Measurements from ENCODE around the gene UBR3.

Gene UBR3

GRCh38 chr2:170044751-170045478 lies 217.7 kb downstream of the UBR3 start:
- no peak overlapping the region for H3K27ac Mint-ChIP-seq
- H3K4me1 Mint-ChIP-seq = no peaks in the 10 kb centered on the region

GRCh38 chr2:170047331-170048065 lies 220.2 kb downstream of the UBR3 start:
- Mint-ChIP-seq H3K27ac (no peak overlapping the region), H3K9me3 (no peaks in the 10 kb centered on the region), H3K4me1 (no peaks in the 10 kb centered on the region), H3K36me3 (peaks cover 3% of the 10 kb centered on the region), H3K4me3 (no peak overlapping the region)
- ATAC-seq (no peak), DNase-seq (ENCODE audit: low spot score in 2 of 2) (no peak)

More at GRCh38 chr2:170044751-170045478, 217.7 kb downstream of the UBR3 start:
- H3K4me3 Mint-ChIP-seq = no peak overlapping the region
- H3K36me3 Mint-ChIP-seq = peaks cover 18% of the 10 kb centered on the region
- no peaks in the 10 kb centered on the region for H3K9me3 Mint-ChIP-seq
- no peak for ATAC-seq
- no peak for DNase-seq (ENCODE audit: low spot score in 2 of 2)

- ATAC-seq (no peak), DNase-seq (ENCODE audit: low spot score in 2 of 2) (no peak)
- Mint-ChIP-seq H3K4me1 (no peaks in the 10 kb centered on the region), H3K36me3 (peaks cover 18% of the 10 kb centered on the region), H3K27ac (no peak overlapping the region), H3K4me3 (no peak overlapping the region), H3K9me3 (no peaks in the 10 kb centered on the region)
Measured at GRCh38 chr2:170052151-170052550, 224.9 kb downstream of the UBR3 start.

- Mint-ChIP-seq H3K4me1 (no peaks in the 10 kb centered on the region), H3K9me3 (no peaks in the 10 kb centered on the region), H3K4me3 (no peak overlapping the region), H3K36me3 (peaks cover 25% of the 10 kb centered on the region), H3K27ac (no peak overlapping the region)
- ATAC-seq = no peak
- DNase-seq (ENCODE audit: low spot score in 2 of 2) = no peak
Measured at GRCh38 chr2:170054997-170055396, 227.7 kb downstream of the UBR3 start.

- no peaks in the 10 kb centered on the region for H3K4me1 Mint-ChIP-seq
- ATAC-seq (no peak), DNase-seq (ENCODE audit: low spot score in 2 of 2) (no peak)
- H3K4me3 Mint-ChIP-seq = no peak overlapping the region
- H3K27ac Mint-ChIP-seq = no peak overlapping the region
- no peaks in the 10 kb centered on the region for H3K9me3 Mint-ChIP-seq
- peaks cover 37% of the 10 kb centered on the region for H3K36me3 Mint-ChIP-seq
Measured at GRCh38 chr2:170056900-170057299, 229.6 kb downstream of the UBR3 start.

- no peak overlapping the region for H3K4me3 Mint-ChIP-seq
- H3K36me3 Mint-ChIP-seq = peaks cover 65% of the 10 kb centered on the region
- H3K27ac Mint-ChIP-seq = no peak overlapping the region
- no peak for DNase-seq (ENCODE audit: low spot score in 2 of 2)
- H3K4me1 Mint-ChIP-seq = no peaks in the 10 kb centered on the region
- no peaks in the 10 kb centered on the region for H3K9me3 Mint-ChIP-seq
- no peak for ATAC-seq
Measured at GRCh38 chr2:170063456-170064235, 236.4 kb downstream of the UBR3 start.

GRCh38 chr2:170070778-170071177 lies 243.5 kb downstream of the UBR3 start:
- DNase-seq (ENCODE audit: low spot score in 2 of 2) (no peak), ATAC-seq (no peak)
- no peaks in the 10 kb centered on the region for H3K4me1 Mint-ChIP-seq
- no peak overlapping the region for H3K4me3 Mint-ChIP-seq
- H3K27ac Mint-ChIP-seq = no peak overlapping the region
- H3K9me3 Mint-ChIP-seq = peaks cover 7% of the 10 kb centered on the region
- peaks cover 49% of the 10 kb centered on the region for H3K36me3 Mint-ChIP-seq

GRCh38 chr2:170073288-170073687 lies 246.0 kb downstream of the UBR3 start:
- Mint-ChIP-seq H3K36me3 (peaks cover 24% of the 10 kb centered on the region), H3K27ac (no peak overlapping the region), H3K4me3 (no peak overlapping the region), H3K9me3 (peaks cover 7% of the 10 kb centered on the region), H3K4me1 (no peaks in the 10 kb centered on the region)
- ATAC-seq (no peak), DNase-seq (ENCODE audit: low spot score in 2 of 2) (no peak)

- no peak overlapping the region for H3K27ac Mint-ChIP-seq
- no peaks in the 10 kb centered on the region for H3K9me3 Mint-ChIP-seq
- H3K4me1 Mint-ChIP-seq = no peaks in the 10 kb centered on the region
Measured at GRCh38 chr2:170076189-170076588, 248.9 kb downstream of the UBR3 start.

GRCh38 chr2:170077830-170078569 lies 250.7 kb downstream of the UBR3 start:
- no peaks in the 10 kb centered on the region for H3K9me3 Mint-ChIP-seq

More at GRCh38 chr2:170076189-170076588, 248.9 kb downstream of the UBR3 start:
- no peak for ATAC-seq
- H3K36me3 Mint-ChIP-seq = peaks cover 32% of the 10 kb centered on the region
- DNase-seq (ENCODE audit: low spot score in 2 of 2) = no peak
- H3K4me3 Mint-ChIP-seq = no peak overlapping the region

GRCh38 chr2:170084820-170085491 lies 257.7 kb downstream of the UBR3 start:
- Mint-ChIP-seq H3K27ac (no peak overlapping the region), H3K9me3 (no peaks in the 10 kb centered on the region), H3K4me1 (no peaks in the 10 kb centered on the region), H3K36me3 (peaks cover 23% of the 10 kb centered on the region), H3K4me3 (no peak overlapping the region)
- ATAC-seq (peak; percentile 56), DNase-seq (ENCODE audit: low spot score in 2 of 2) (no peak)

More at GRCh38 chr2:170077830-170078569, 250.7 kb downstream of the UBR3 start:
- Mint-ChIP-seq H3K4me3 (no peak overlapping the region), H3K4me1 (no peaks in the 10 kb centered on the region), H3K27ac (no peak overlapping the region), H3K36me3 (peaks cover 49% of the 10 kb centered on the region)
- ATAC-seq (no peak), DNase-seq (ENCODE audit: low spot score in 2 of 2) (no peak)

- no peaks in the 10 kb centered on the region for H3K4me1 Mint-ChIP-seq
- no peak overlapping the region for H3K4me3 Mint-ChIP-seq
- H3K36me3 Mint-ChIP-seq = peaks cover 16% of the 10 kb centered on the region
- H3K9me3 Mint-ChIP-seq = peaks cover 4% of the 10 kb centered on the region
- H3K27ac Mint-ChIP-seq = no peak overlapping the region
- DNase-seq (ENCODE audit: low spot score in 2 of 2) (no peak), ATAC-seq (no peak)
Measured at GRCh38 chr2:170086117-170086688, 258.9 kb downstream of the UBR3 start.

- no peak for DNase-seq (ENCODE audit: low spot score in 2 of 2)
- Mint-ChIP-seq H3K36me3 (peaks cover 9% of the 10 kb centered on the region), H3K9me3 (peaks cover 4% of the 10 kb centered on the region), H3K27ac (no peak overlapping the region), H3K4me3 (no peak overlapping the region), H3K4me1 (no peaks in the 10 kb centered on the region)
- ATAC-seq = no peak
Measured at GRCh38 chr2:170086751-170087412, 259.6 kb downstream of the UBR3 start.

- peaks cover 4% of the 10 kb centered on the region for H3K9me3 Mint-ChIP-seq
- no peaks in the 10 kb centered on the region for H3K4me1 Mint-ChIP-seq
- H3K27ac Mint-ChIP-seq = no peak overlapping the region
- DNase-seq (ENCODE audit: low spot score in 2 of 2) (no peak), ATAC-seq (no peak)
- H3K36me3 Mint-ChIP-seq = peaks cover 4% of the 10 kb centered on the region
- H3K4me3 Mint-ChIP-seq = no peak overlapping the region
Measured at GRCh38 chr2:170087413-170087793, 260.1 kb downstream of the UBR3 start.
